H9 (cell line): ENCODE results near the gene ADAM22. TPM values are rescaled to one million over a fixed set of nuclear protein-coding genes. Genes with fewer than 3 reads are reported as not detected.

ENCODE experiments used
- DNase-seq: peaks from one replicate; pipeline ENCODE4 v3.0.0-alpha.2; 2017
- H2AFZ ChIP-seq: one replicate; pipeline ENCODE4 v1.6.1; 2013; ENCODE audit warnings: mild to moderate bottlenecking, low read length, control low read depth, moderate library complexity
- H2AK5ac ChIP-seq: 2 replicates; pipeline ENCODE4 v1.6.1; 2013; ENCODE audit warnings: low read length, control low read depth, mixed read lengths; ENCODE audit not compliant: insufficient read length
- H2BK120ac ChIP-seq: one replicate; pipeline ENCODE4 v1.6.1; 2013; ENCODE audit warnings: low read depth, mild to moderate bottlenecking, low read length, control low read depth, inconsistent platforms; ENCODE audit not compliant: poor library complexity, severe bottlenecking
- H2BK12ac ChIP-seq: 2 replicates; pipeline ENCODE4 v1.6.1; 2013; ENCODE audit warnings: low read length, control low read depth, mixed read lengths, low read depth; ENCODE audit not compliant: insufficient read length
- H2BK15ac ChIP-seq: 2 replicates; pipeline ENCODE4 v1.6.1; 2013; ENCODE audit warnings: low read depth, low read length, control low read depth
- H2BK20ac ChIP-seq: one replicate; pipeline ENCODE4 v1.6.1; 2013; ENCODE audit warnings: low read depth, mild to moderate bottlenecking, low read length, control low read depth, inconsistent platforms; ENCODE audit not compliant: poor library complexity, severe bottlenecking
- H2BK5ac ChIP-seq: 2 replicates; pipeline ENCODE4 v1.6.1; 2013; ENCODE audit warnings: low read length, control low read depth, mixed read lengths; ENCODE audit not compliant: insufficient read length
- H3K14ac ChIP-seq: 2 replicates; pipeline ENCODE4 v1.6.1; 2013; ENCODE audit warnings: low read length, control low read depth; ENCODE audit not compliant: insufficient read depth
- H3K18ac ChIP-seq: 2 replicates; pipeline ENCODE4 v1.6.1; 2013; ENCODE audit warnings: low read depth, mild to moderate bottlenecking, mixed read lengths, low read length, control low read depth; ENCODE audit not compliant: insufficient read length
- H3K23ac ChIP-seq: 2 replicates; pipeline ENCODE4 v1.6.1; 2013; ENCODE audit warnings: low read length, control low read depth, mixed read lengths, low read depth; ENCODE audit not compliant: insufficient read length
- H3K23me2 ChIP-seq: 2 replicates; pipeline ENCODE4 v1.6.1; 2013; ENCODE audit warnings: low read depth, mild to moderate bottlenecking, mixed read lengths, low read length, control low read depth; ENCODE audit not compliant: insufficient read length, poor library complexity, severe bottlenecking
- H3K27ac ChIP-seq: 2 replicates; pipeline ENCODE4 v1.5.1; 2013; ENCODE audit warnings: low read length, control low read depth, mixed read lengths, low read depth; ENCODE audit not compliant: insufficient read length
- H3K27me3 ChIP-seq: 2 replicates; pipeline ENCODE4 v1.6.1; 2013; ENCODE audit warnings: low read length, control low read depth, inconsistent platforms; ENCODE audit not compliant: insufficient read depth
- H3K4ac ChIP-seq: 2 replicates; pipeline ENCODE4 v1.6.1; 2013; ENCODE audit warnings: low read depth, mild to moderate bottlenecking, control low read depth, inconsistent platforms, low read length, moderate library complexity
- H3K4me1 ChIP-seq: 2 replicates; pipeline ENCODE4 v1.6.1; 2013; ENCODE audit warnings: low read length, control low read depth, inconsistent platforms; ENCODE audit not compliant: insufficient read depth
- H3K4me2 ChIP-seq: 2 replicates; pipeline ENCODE4 v1.6.1; 2013; ENCODE audit warnings: low read length, control low read depth, mixed read lengths; ENCODE audit not compliant: insufficient read length, insufficient read depth
- H3K56ac ChIP-seq: 2 replicates; pipeline ENCODE4 v1.6.1; 2013; ENCODE audit warnings: low read depth, mild to moderate bottlenecking, mixed read lengths, low read length, control low read depth; ENCODE audit not compliant: insufficient read length
- H3K79me1 ChIP-seq: 2 replicates; pipeline ENCODE4 v1.6.1; 2013; ENCODE audit warnings: low read depth, mild to moderate bottlenecking, moderate library complexity, low read length, control low read depth, inconsistent platforms; ENCODE audit not compliant: insufficient read depth, poor library complexity, severe bottlenecking
- H3K79me2 ChIP-seq: 2 replicates; pipeline ENCODE4 v1.6.1; 2013; ENCODE audit warnings: low read length, control low read depth, inconsistent platforms; ENCODE audit not compliant: insufficient read depth
- H3K9ac ChIP-seq: 2 replicates; pipeline ENCODE4 v1.6.1; 2013; ENCODE audit warnings: low read length, control low read depth, mixed read lengths; ENCODE audit not compliant: insufficient read length; ENCODE audit errors: extremely low read depth
- H3K9me3 ChIP-seq: one replicate; pipeline ENCODE4 v1.6.1; 2013; ENCODE audit warnings: low read depth, low read length, inconsistent platforms; ENCODE audit not compliant: control insufficient read depth
- H3T11ph ChIP-seq: one replicate; pipeline ENCODE4 v1.6.1; 2013; ENCODE audit warnings: mild to moderate bottlenecking, low read length, control low read depth, inconsistent platforms
- H4K20me1 ChIP-seq: one replicate; pipeline ENCODE4 v1.6.1; 2013; ENCODE audit not compliant: control insufficient read depth, insufficient read length, insufficient read depth
- H4K5ac ChIP-seq: 2 replicates; pipeline ENCODE4 v1.6.1; 2013; ENCODE audit warnings: low read depth, mild to moderate bottlenecking, mixed read lengths, low read length, control low read depth; ENCODE audit not compliant: insufficient read length
- H4K8ac ChIP-seq: replicated peaks from 2 replicates; pipeline ENCODE4 v1.6.1; 2013; ENCODE audit warnings: low read length, control low read depth, mixed read lengths, low read depth; ENCODE audit not compliant: insufficient read length
- H4K91ac ChIP-seq: 2 replicates; pipeline ENCODE4 v1.6.1; 2013; ENCODE audit warnings: low read depth, mild to moderate bottlenecking, moderate library complexity, mixed read lengths, low read length, control low read depth; ENCODE audit not compliant: insufficient read length
- H3K27ac Mint-ChIP-seq, 3 experiments: 2 replicates in 2 of 3; 3 replicates in 1 of 3; pipeline ENCODE4 v1.8.0; 2020 to 2021; ENCODE audit warnings: mixed read lengths in 3 of 3, mild to moderate bottlenecking in 1 of 3, moderate library complexity in 1 of 3
- H3K27me3 Mint-ChIP-seq: 2 replicates; pipeline ENCODE4 v1.8.0; 2021; ENCODE audit warnings: low read depth, mild to moderate bottlenecking, moderate library complexity, mixed read lengths
- H3K36me3 Mint-ChIP-seq, 3 experiments: 2 replicates in 2 of 3; 3 replicates in 1 of 3; pipeline ENCODE4 v1.8.0; 2020 to 2021; ENCODE audit warnings: low read depth in 3 of 3, mixed read lengths in 3 of 3; ENCODE audit not compliant: insufficient read depth in 1 of 3
- H3K4me1 Mint-ChIP-seq, 2 experiments: 2 replicates each; pipeline ENCODE4 v1.8.0; 2020; ENCODE audit warnings: mixed read lengths in 2 of 2
- H3K4me3 Mint-ChIP-seq, 2 experiments: 2 replicates in 1 of 2; 3 replicates in 1 of 2; pipeline ENCODE4 v1.8.0; 2020 to 2021; ENCODE audit warnings: mild to moderate bottlenecking in 2 of 2, mixed read lengths in 2 of 2, moderate library complexity in 1 of 2
- H3K9me3 Mint-ChIP-seq, 2 experiments: 2 replicates in 1 of 2; 3 replicates in 1 of 2; pipeline ENCODE4 v1.8.0; 2020; ENCODE audit warnings: mild to moderate bottlenecking in 2 of 2, mixed read lengths in 2 of 2, moderate library complexity in 1 of 2
- WGBS: extraction: QIAGEN DNeasy Blood & Tissue Kit; methylation state at CpG from one replicate; pipeline ENCODE4 v1.1.7; 2013; ENCODE audit warnings: missing lambda C conversion rate, low lambda C conversion rate, mixed read lengths; ENCODE audit not compliant: insufficient read length; ENCODE audit errors: extremely low coverage; 5-methylcytosine and 5-hydroxymethylcytosine counted together
- total RNA-seq: library from RNA; stranded (reverse); gene quantifications from 2 replicates; pipeline ENCODE4 v1.2.1, GENCODE V29; 2021
- TF ChIP-seq, protein P1 (sequence below): fragments of 200-600 bp; sonication (generic); conservative IDR thresholded peaks from 3 replicates; pipeline ENCODE4 v1.8.0; 2021; ENCODE audit warnings: antibody characterized with exemption, mild to moderate bottlenecking

Gene ADAM22
- total RNA-seq, 1 experiment from 2014 or later, result 8.7 TPM

DNA sequence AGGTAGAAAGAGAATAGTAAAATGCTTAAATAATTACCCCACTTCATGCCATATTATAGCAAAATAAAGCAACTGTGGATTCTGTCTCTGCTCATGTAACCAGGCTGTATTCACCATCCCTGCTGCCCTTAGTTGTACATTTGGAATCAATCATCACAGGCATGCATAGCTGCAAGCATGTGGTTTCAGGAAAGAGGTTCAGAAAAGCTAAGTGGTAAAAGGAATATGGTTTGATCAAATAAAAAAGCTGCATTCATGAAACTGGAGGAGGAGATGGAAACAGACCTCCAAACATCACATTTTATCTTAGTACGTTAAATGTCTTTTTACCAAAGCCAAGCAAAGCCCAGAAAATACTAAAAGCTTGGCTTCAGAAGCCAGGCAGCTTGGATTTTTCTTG is 81.3 kb downstream of the ADAM22 start:
- no peaks in the 10 kb centered on the region; the same call in 1 of the 2 replicates for H3K4me1 ChIP-seq
- no peaks in the 10 kb centered on the region for H3K79me2 ChIP-seq
- H3T11ph ChIP-seq, result no peak overlapping the region
- H3K4me3 Mint-ChIP-seq, result no peak overlapping the region
- H3K9ac ChIP-seq, result no peak overlapping the region
- no peak overlapping the region for H3K14ac ChIP-seq
- no peak overlapping the region for H2BK120ac ChIP-seq
- H3K23ac ChIP-seq, result no peak overlapping the region
- H3K79me1 ChIP-seq, result no peaks in the 10 kb centered on the region
- no peak overlapping the region for H2AFZ ChIP-seq
- H4K8ac ChIP-seq, result no peak overlapping the region
- H3K56ac ChIP-seq, result no peak overlapping the region
- no peaks in the 10 kb centered on the region for H3K27me3 ChIP-seq
- no peak overlapping the region for H2AK5ac ChIP-seq
- no peaks in the 10 kb centered on the region for H3K27me3 Mint-ChIP-seq
- no peak overlapping the region for H2BK15ac ChIP-seq
- no peak overlapping the region for H4K91ac ChIP-seq
- no peak overlapping the region for H3K27ac ChIP-seq
- DNase-seq, result no peak
- H3K4me2 ChIP-seq, result no peak overlapping the region
- TF ChIP-seq, protein P1, sequence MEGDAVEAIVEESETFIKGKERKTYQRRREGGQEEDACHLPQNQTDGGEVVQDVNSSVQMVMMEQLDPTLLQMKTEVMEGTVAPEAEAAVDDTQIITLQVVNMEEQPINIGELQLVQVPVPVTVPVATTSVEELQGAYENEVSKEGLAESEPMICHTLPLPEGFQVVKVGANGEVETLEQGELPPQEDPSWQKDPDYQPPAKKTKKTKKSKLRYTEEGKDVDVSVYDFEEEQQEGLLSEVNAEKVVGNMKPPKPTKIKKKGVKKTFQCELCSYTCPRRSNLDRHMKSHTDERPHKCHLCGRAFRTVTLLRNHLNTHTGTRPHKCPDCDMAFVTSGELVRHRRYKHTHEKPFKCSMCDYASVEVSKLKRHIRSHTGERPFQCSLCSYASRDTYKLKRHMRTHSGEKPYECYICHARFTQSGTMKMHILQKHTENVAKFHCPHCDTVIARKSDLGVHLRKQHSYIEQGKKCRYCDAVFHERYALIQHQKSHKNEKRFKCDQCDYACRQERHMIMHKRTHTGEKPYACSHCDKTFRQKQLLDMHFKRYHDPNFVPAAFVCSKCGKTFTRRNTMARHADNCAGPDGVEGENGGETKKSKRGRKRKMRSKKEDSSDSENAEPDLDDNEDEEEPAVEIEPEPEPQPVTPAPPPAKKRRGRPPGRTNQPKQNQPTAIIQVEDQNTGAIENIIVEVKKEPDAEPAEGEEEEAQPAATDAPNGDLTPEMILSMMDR, result no peak
- peaks cover 0 to 5% (median 0%) of the 10 kb centered on the region in 3 experiments; a peak in 4 of 7 replicates for H3K36me3 Mint-ChIP-seq
- peaks cover 4 to 10% of the 10 kb centered on the region in 2 experiments for H3K4me1 Mint-ChIP-seq
- no peak overlapping the region for H3K4ac ChIP-seq
- no peaks in the 10 kb centered on the region for H3K23me2 ChIP-seq
- H2BK12ac ChIP-seq, result no peak overlapping the region
- no peaks in the 10 kb centered on the region for H4K20me1 ChIP-seq
- no peak overlapping the region for H4K5ac ChIP-seq
- H3K9me3 ChIP-seq, result no peaks in the 10 kb centered on the region
- peak overlapping the region in 1 of 3 experiments; percentile 64; a peak in 1 of 7 replicates for H3K27ac Mint-ChIP-seq
- no peaks in the 10 kb centered on the region for H3K9me3 Mint-ChIP-seq
- no CpG with 5 or more reads among the region's 1 CpG for WGBS
- H3K18ac ChIP-seq, result no peak overlapping the region
- no peak overlapping the region for H2BK20ac ChIP-seq
- H2BK5ac ChIP-seq, result no peak overlapping the region
